ENCODE measurements around the gene COQ8B. TPM values are rescaled to one million over a fixed set of nuclear protein-coding genes. Genes with fewer than 3 reads are reported as not detected.

Gene COQ8B
- total and polyA plus RNA-seq, 2 of the 4 experiments (the other 2 are of a cell fraction), result 14.9 to 23.2 TPM

DNA sequence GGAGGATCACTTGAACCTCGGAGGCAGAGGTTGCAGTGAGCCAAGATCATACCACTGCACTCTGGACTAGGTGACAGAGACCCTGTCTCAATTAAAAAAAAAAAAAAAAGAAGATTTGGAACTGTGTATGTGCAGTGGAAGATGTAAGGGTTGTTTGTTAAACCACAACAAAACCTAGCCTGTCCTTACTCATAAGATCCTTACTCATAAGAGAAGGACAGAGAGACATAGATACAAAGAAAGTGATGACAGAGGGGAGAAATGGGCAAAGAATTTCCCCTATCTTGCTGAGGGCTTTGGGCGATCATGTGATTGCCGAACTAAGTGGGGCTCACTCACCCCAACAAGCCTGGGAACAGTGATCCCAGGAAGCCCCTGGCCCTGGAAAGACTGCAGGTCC lies 8.2 kb upstream of the COQ8B start:
- Histone ChIP-seq H3K56ac (ENCODE audit: extremely low read depth, insufficient read depth, low read length) (no peak overlapping the region), H2AK5ac (ENCODE audit: low read depth, low read length) (no peak overlapping the region), H3K9me3 (ENCODE audit: control insufficient read depth, insufficient read depth, low read length) (no peaks in the 10 kb centered on the region; the same call in 1 of the 2 replicates), H2BK20ac (ENCODE audit: low read depth, low read length) (no peak overlapping the region), H3K36me3 (ENCODE audit: control insufficient read depth, insufficient read depth, low read length) (peaks cover 48% of the 10 kb centered on the region), H3K9ac (ENCODE audit: low read depth, low read length) (no peak overlapping the region), H3K27ac (ENCODE audit: insufficient read depth, low read length) (no peak overlapping the region), H2BK120ac (ENCODE audit: low read depth, low read length) (no peak overlapping the region), H3K23ac (ENCODE audit: low read depth, low read length) (no peak overlapping the region), H2AFZ (replicated peaks; ENCODE audit: low read length, poor library complexity) (no peak overlapping the region), H3K79me1 (ENCODE audit: low read depth in 1 of 2, low read length in 2 of 2) (peaks cover 26 to 69% of the 10 kb centered on the region in 2 experiments), H3K27me3 (ENCODE audit: control insufficient read depth, insufficient read depth, low read length) (no peaks in the 10 kb centered on the region), H3K18ac (ENCODE audit: low read depth, low read length) (no peak overlapping the region), H2BK15ac (ENCODE audit: low read depth, low read length) (no peak overlapping the region), H3K4me1 (ENCODE audit: control insufficient read depth, insufficient read depth, low read length) (peaks cover 6% of the 10 kb centered on the region), H4K20me1 (ENCODE audit: insufficient read depth, low read length) (peaks cover 9% of the 10 kb centered on the region; the same call in 1 of the 2 replicates), H3K4me3 (ENCODE audit: insufficient read depth, low read depth, low read length) (no peak overlapping the region), H3K9me1 (ENCODE audit: insufficient read depth, low read length) (peaks cover 20% of the 10 kb centered on the region; the same call in 1 of the 2 replicates), H2BK5ac (ENCODE audit: low read depth, low read length, poor library complexity, severe bottlenecking) (no peak overlapping the region), H4K8ac (ENCODE audit: low read depth in 2 of 2, low read length in 2 of 2) (no peak overlapping the region), H3K4me2 (ENCODE audit: low read depth, low read length) (no peak overlapping the region), H4K91ac (ENCODE audit: insufficient read depth, low read depth, low read length) (no peak overlapping the region), H2AK9ac (replicated peaks; ENCODE audit: low read depth, low read length, poor library complexity) (no peak overlapping the region), H3K4ac (ENCODE audit: low read depth, low read length) (no peak overlapping the region), H3K14ac (replicated peaks; ENCODE audit: low read depth, low read length) (no peak overlapping the region), H4K5ac (ENCODE audit: low read depth, low read length) (no peak overlapping the region)
- WGBS, 2 experiments (ENCODE audit: extremely low coverage in 2 of 2, insufficient read length in 1 of 2), result no CpG with 5 or more reads among the region's 3 CpGs
- BruUV-seq (replicated peaks), result no TSS peak
- dilution Hi-C loops (cut with HindIII; ENCODE audit: low sequenced_read_pairs, unreplicated experiment) (no loop called here), intact Hi-C loops (cut with micrococcal nuclease) (no loop called here), in situ Hi-C loops (cut with MboI; ENCODE audit: low sequenced_read_pairs) (no loop called here)
- no peak for DNase-seq
- no peak for TF ChIP-seq CEBPB (IDR thresholded peaks at IDR 0.05; ENCODE audit: low read depth, low read length)
- TF ChIP-seq, protein P1, sequence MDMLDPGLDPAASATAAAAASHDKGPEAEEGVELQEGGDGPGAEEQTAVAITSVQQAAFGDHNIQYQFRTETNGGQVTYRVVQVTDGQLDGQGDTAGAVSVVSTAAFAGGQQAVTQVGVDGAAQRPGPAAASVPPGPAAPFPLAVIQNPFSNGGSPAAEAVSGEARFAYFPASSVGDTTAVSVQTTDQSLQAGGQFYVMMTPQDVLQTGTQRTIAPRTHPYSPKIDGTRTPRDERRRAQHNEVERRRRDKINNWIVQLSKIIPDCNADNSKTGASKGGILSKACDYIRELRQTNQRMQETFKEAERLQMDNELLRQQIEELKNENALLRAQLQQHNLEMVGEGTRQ (IDR thresholded peaks at IDR 0.05; ENCODE audit: low read depth, low read length), result no peak
- ChIA-PET POLR2A (ENCODE audit: unreplicated experiment) (no interaction called here), CTCF (no interaction called here)
- no peak for ATAC-seq (ENCODE audit: low read depth)

All from IMR-90 (cell line).